T-helper 1 cell (primary cell): ENCODE measurements around the gene SMIM32.

Experiments used
- DNase-seq, 5 donors: peaks; one replicate each; pipeline ENCODE4 v3.0.0-alpha.2; 2012 to 2020

SMIM32 gene

GRCh38 chr5:136185974-136186665 lies 6.8 kb downstream of the SMIM32 start:
- DNase-seq, result no peak

GRCh38 chr5:136182618-136183017 lies 10.3 kb downstream of the SMIM32 start:
- no peak for DNase-seq

- DNase-seq, result peak in 1 of 5 donors; percentile 18
These were observed 18.8 kb downstream of the SMIM32 start for GRCh38 chr5:136174021-136174659.

GRCh38 chr5:136169218-136169617 lies 23.7 kb downstream of the SMIM32 start:
- no peak for DNase-seq

- no peak for DNase-seq
These were observed 26.1 kb downstream of the SMIM32 start for GRCh38 chr5:136166909-136167308.

GRCh38 chr5:136164226-136164625 lies 28.7 kb downstream of the SMIM32 start:
- no peak for DNase-seq

GRCh38 chr5:136162008-136162407 lies 31.0 kb downstream of the SMIM32 start:
- DNase-seq, result no peak

GRCh38 chr5:136159457-136159856 lies 33.5 kb downstream of the SMIM32 start:
- no peak for DNase-seq

GRCh38 chr5:136157514-136157913 lies 35.4 kb downstream of the SMIM32 start:
- no peak for DNase-seq

- no peak for DNase-seq
These were observed 37.2 kb downstream of the SMIM32 start for GRCh38 chr5:136155761-136156160.

GRCh38 chr5:136155078-136155477 lies 37.9 kb downstream of the SMIM32 start:
- no peak for DNase-seq

- no peak for DNase-seq
These were observed 39.3 kb downstream of the SMIM32 start for GRCh38 chr5:136153581-136154236.

- no peak for DNase-seq
These were observed 43.1 kb downstream of the SMIM32 start for GRCh38 chr5:136149891-136150290.

GRCh38 chr5:136147632-136148031 lies 45.3 kb downstream of the SMIM32 start:
- no peak for DNase-seq

GRCh38 chr5:136146201-136146600 lies 46.8 kb downstream of the SMIM32 start:
- no peak for DNase-seq

- DNase-seq, result no peak
These were observed 47.9 kb downstream of the SMIM32 start for GRCh38 chr5:136145030-136145429.

GRCh38 chr5:136143763-136144162 lies 49.2 kb downstream of the SMIM32 start:
- no peak for DNase-seq

GRCh38 chr5:136143312-136143711 lies 49.6 kb downstream of the SMIM32 start:
- no peak for DNase-seq

- no peak for DNase-seq
These were observed 51.4 kb downstream of the SMIM32 start for GRCh38 chr5:136141561-136141960.
